ENCODE results near the gene CD38.

CD38 gene

DNA sequence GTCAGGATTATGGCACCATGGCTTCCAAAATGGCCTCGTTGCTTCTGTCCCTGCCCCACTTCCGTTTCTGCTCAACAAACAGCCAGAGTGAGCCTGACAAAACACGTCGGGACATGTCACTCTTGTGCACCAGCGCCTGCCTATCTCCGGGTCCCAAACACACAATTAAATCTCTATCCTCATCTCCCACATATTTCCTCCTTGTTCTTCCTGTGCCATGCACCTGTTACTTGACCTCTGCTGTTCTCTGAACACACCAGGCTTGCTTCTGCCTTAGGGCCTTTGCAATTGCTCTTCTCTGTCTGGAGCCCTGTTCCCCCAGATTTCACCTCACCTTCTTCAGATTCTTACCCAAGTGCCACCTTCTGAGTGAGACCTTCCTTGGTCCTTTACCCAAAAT lies 12.7 kb upstream of the CD38 start:
- DNase-seq, result no peak

DNA sequence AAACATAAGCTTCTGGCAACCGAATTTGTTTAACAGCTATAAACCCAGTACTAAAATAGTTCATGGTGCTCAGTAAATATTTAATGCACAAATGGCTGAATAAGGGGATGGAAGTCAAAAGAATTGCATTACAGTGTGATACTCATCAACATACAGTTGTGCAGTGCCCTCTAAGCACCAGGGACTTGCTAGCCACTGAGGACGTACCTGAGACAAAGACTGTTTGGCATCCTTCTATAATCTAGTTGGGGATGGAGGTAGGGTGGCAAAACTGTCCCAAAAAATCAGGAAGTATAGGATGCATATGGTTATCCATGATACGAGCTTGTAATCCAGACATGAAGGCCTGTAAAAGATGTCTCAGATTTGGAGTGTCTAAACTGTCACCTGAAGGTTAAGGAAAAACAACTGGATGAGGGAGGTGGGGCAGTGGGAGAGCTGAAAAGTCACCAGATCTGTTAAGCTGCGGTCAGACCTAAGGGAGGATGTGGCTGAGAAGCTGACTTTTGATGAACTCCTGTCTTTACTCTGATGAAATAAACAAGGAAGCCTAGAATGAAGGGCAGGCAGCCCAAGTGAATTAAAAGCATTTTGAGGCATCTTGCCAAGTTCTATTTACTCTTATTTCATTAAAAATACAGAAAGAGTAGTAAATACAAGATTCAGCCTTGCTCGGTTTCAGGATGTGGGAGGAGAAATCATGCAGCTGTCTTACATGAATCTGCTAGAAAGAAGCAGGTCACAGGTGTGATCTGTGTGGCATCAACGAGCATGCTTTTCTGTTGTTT lies 12.0 kb upstream of the CD38 start:
- DNase-seq, result peak; percentile 40 to 63

DNA sequence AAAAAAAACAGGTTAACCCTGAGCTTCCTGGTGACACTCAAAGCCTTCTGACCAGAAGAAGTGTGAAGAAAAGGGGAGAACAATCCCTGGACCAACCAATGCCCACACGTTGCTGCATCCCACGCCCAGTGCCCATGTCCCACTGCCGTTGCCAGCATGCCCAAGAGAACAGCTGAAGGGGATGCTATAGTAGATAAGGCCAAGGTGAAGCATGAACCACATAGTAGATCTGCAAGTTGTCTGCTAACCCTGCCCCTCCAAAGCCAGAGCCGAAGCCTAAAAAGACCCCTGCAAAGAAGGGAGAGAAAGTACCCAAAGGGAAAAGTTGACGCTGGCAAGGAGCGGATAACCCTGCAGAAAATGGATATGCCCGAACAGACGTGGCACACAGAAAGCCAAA lies 11.3 kb upstream of the CD38 start:
- no peak for DNase-seq

DNA sequence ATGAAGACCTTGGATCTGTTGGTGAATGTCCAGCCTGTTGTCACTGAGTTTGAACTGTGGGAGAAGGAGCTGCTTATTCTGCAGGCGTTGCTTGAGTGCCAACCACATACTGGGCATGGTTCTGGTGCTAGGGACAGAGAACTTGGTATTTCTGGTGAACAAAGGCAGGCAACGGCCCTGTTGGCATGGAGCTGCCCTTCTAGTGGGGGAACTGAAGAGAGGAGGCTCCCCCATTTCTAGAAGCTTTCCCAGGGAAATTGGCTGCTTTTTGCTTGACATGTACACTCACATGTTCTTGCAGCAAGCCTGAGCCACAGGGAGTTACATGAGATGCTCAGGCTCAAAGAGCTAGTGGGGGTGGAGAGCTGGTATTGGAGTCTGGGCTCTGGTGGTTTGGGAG lies 8.9 kb upstream of the CD38 start:
- DNase-seq, result no peak

DNA sequence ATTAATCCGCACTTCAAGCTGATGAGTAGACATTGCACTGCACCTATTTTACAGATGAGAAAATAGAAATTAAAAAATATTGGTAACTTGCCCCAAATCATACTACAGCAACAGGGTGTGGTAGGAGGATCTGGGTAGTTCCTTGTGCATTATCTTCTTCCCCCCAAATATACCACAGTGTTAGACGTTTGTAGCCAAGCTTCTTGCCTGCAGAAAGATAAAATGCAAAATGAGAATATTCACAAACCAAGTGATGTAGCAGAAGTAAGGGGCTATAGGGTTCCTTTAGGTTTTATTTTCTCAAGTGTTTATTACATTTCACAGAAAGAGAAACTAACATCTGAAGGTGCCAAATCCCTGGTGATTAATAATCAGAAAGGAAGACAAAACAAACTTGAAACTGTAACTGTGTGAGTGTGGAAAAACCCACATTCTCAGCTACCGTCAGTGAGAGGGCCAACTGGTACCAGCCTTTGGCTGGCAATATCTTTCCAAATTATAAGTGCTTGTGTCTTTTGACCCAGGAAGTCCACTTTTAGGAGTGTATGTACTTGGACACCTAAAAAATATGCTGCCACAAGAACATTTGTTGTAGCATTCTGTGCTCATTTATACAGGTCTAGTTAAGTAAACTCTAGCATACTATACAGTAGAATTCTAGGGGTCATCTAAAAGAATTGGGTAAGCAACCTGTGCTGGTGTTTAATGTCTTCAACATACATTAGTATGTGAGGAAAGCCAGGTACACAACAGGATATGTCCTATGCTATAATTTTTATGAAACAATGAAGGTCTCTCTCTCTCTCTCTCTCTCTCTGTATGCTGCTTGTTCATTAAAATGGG lies 6.7 kb upstream of the CD38 start:
- DNase-seq, result no peak

DNA sequence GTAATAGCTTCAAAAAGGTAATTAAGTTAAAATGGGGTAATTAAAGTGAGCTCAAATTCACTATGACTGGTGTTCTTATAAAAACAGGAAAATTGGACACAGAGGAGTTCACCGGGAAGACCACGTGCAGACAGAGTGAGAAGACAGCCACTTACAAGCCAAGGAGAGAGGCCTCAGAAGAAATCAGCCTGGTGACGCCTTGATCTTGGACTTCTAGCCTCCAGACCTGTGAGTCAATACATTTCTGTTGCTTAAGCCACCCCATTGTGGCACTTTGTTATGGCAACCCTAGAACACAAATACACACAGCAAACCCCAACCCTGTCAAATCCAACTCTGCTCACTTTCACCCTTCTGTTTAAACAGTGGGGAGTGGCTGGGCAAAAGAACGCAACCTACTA lies 4.1 kb upstream of the CD38 start:
- DNase-seq, result peak in 1 of 2 donors; percentile 20

DNA sequence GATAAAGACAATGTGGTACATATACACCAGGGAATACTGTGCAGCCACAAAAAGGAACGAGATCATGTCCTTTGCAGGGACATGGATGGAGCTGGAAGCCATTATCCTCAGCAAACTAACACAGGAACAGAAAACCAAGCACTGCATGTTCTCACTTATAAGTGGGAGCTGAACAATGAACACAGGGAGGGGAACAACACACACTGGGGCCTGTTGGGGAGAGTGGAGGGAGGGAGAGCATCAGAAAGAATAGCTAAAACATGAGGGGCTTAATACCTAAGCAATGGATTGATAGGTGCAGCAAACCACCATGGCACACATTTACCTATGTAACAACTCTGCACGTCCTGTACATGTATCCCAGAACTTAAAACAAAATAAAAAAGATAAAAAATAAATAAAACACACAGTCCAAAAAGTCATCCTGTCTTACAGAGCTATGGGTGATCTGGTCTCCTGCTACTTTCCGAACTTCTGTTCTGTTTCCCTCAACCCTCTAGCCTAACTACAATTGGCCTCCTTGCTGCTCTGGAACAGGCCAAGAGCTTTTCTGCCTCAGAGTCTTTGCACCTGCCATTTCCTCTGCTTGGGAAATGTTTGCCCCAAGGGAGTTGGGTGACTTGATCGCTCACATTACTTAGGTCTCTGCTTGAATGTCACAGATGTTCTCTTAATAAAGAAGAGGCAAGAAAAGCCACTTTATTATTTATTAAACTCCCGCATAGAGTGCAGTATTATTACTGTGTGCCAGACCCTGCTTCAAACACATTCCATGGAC lies 1.1 kb upstream of the CD38 start:
- no peak for DNase-seq

DNA sequence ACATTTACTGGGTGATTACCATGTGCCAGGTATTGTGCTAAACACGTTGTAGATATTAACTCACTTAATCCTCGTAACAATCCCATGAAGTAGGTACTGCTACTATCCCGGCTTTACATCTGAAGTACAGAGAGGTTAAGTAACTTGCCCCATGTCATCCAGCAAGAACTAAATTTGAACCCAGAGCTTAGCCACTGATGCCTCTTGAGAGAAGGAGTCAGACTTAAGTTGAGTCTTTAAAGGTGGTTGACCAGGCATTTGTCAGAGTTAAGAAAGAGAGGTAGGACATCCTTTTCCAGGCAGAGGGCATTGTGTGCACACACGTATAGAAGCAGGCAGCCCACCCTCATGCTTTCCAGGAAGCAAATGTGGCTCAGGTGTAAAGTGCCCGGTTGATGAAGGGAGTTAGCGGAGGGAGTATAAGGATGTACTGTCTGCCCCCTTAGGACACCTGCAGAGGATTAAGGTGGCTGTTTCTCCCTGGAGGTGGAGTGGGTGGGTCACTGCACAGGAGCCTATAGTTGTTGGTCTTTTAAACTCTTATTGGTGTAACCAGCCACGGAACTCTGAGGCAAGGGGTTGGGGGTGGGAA lies 335 bp upstream of the CD38 start:
- no peak for DNase-seq

DNA sequence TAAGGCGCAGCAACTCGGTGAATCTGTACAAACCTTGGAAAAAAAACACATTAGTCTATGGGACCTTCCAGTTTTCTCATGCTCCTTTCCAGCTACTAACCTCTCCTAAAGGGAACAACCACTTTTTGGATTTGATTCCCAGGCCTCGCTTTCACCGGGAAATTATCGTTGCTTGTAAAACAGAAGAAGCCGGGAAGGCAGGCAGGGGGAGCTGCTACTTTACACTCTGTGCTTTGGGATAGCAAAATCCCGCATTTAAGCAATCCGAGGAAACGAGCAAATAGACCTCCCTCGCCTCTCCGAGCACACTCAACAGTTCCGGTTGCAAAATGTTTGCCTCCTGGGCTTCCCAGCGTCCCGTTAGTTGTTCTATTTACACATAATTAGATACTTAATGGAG lies 1.2 kb downstream of the CD38 start:
- DNase-seq, result no peak

DNA sequence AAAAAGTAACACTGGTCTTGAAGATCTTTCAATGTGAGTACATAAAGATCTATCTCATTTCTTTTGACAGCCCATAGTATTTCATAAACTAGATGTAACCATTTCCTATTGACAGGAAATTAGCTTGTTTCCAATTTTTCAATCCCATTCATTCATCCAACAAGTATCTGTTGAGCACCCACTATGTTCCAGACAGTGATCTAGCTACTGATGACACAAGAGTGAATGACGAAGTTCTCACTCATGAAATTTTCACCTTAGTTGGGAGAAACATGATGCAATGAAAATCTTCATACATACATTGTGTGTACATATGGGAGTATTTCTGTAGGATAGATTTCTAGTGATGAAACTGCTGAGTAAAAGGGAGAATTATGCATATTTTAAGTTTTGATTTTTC lies 1.7 kb downstream of the CD38 start:
- DNase-seq, result no peak

DNA sequence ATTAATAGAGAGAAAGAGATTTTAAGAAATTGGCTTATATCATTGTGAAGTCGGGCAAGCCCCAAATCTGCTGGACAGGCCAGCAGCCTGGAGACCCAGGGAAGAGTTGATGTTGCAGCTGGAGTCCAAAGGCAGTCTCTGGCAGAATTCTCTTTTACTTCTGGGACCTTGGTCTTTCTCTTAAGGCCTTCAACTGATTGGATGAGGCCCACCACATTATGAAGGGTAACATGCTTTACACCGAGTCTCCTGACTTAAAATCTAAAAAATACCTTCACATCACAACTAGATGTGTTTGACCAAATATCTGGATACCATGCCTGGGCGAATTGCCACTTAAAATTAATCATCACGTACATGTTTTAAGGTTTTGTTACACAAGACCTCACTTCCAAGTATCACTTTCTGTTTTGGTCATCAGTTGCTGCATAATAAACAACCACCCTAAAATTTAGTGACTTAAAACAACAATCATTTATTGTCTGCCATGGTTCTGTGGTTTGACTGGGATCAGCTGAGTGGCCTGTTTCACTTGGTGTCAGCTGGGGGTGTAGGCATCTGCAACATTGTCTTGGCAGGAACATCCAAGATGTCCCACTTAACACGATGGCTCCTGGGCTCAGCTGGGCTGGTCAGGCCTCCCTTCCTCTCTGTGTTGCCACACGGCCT lies 3.4 kb downstream of the CD38 start:
- no peak for DNase-seq

DNA sequence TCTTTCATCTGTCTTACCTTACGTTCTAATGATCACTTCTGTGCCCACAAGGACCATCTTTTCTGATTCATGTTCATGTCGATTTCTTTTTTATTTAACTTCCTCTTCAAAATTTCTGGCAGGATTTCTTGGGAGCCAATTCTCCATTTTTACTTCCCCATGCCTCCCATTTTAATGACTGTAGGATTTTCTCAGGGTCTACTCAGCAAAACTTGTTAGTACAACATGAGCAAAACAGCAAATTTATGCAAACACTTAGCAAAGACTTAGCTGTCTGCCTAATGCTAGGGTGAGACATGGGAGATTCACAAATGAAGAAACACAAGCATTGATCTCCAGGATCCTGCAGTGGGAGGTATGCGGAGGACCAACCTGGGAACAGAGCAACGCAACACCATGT lies 5.5 kb downstream of the CD38 start:
- no peak for DNase-seq

DNA sequence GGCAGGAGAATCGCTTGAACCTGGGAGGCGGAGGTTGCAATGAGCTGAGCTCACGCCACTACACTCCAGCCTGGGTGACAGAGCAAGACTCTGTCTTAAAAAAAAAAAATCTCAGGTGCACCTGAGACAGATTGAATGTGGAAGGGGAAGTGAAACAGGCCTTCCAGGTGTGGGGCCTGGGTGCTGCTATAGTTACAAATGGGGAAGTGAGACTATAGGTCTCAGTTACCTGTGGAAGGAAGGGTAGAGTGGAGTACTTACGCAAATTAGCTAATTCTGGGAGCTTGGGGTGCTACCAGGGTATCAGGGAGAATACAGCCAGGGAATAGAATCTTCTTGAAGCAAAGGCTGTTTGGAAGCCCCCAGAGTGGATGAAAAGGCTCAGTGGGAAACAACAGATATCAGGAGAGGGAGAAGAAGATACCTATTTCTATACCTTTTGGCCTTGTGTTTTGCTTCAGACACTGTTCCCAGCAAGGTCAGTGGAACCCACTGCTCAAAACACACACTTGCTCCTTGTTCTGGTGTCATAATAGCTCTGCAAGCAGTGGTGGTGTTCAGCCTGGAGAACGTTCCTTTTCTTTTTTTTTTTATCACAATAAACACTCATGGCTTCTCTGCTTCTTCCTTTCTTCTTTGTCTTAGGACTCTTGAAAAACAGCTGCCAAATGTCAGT lies 7.0 kb downstream of the CD38 start:
- DNase-seq, result peak in 1 of 2 donors; percentile 60

DNA sequence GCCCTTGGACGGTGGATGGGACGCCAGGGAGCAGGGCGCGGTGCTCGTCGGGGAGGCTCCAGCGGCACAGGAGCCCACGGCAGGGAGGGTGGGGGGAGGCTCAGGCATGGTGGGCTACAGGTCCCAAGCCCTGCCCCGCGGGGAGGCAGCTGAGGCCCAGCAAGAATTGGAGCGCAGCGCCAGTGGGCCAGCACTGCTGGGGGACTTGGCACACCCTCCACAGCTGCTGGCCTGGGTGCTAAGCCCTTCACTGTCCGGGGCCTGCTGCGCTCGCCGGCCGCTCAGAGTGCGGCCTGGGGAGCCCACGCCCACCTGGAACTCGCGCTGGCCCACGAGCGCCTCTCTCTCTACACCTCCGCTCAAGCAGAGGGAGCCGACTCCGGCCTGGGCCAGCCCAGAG lies 8.6 kb downstream of the CD38 start:
- DNase-seq, result no peak

DNA sequence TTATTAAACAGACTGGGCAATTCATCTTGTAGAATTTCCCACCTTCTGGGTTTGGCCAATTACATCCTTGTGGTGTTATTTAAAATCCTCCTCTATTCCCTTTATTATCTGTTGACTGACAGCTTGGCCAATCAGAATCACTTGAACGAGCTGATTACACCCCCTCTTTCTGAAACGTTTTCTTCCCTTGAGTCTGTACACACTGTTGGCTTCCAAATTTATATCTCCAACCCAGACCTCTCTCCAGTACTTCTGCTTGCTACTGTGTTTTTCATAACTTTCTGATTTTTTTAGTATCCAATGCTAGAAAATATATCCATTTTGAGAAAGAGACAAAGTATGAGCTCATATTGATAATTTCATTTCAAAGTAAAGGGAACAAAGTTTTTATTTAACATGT lies 14.8 kb downstream of the CD38 start:
- no peak for DNase-seq

DNA sequence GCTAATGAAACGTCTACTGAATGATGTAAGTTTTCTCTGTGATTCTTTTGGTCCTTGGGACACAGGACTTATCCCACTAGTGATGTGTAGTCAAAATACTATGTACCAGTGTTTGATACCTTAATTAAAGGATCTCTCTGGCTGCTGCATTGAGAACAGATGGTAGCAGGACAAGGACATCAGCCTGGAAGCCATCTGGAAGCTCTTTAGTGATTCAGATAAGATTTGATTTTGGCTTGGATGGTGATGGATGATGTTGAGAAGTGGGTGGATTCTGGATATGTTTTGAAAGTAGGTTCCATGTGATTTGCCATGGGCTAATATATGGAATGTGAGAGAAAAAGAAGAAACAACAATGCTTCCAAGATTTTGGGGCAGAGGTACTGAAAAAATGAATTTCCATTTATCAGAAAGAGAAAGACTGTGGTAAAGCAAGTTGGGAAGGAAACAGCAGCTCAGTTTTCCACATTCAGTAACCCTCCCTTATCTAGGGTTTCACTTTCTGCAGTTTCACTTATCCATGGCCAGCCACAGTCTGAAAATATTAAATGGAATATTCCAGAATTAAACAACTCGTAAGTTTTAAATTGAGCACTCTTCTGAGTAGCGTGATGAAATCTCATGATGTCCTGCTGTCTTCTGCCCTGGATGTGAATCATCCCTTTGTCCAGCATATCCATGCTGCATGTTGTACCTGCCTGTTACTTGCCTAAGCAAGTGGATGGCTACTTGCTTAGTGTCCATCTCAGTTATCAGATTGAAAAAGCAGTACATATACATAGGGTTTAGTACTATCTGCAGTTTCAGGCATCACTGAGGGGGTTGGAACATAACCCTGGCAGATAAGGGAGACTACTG lies 15.6 kb downstream of the CD38 start:
- DNase-seq, result no peak

DNA sequence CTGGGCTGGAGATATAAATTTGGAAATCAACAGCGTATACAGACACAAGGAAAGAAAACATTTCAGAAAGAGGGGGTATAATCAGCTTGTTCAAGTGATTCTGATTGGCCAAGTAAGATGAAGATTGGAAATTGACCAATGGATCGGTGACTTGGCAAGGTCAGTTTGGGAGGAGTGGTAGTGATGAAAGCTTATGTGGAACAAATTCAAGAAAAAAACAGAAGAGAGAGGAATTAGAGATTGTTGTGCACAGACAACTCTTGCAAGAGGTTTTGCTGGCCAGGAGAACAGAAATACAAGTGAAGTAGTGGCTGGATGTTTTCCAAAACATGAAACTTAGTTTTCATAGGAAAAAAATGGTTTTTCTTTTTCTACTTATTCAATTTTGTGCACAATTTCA lies 16.3 kb downstream of the CD38 start:
- no peak for DNase-seq

DNA sequence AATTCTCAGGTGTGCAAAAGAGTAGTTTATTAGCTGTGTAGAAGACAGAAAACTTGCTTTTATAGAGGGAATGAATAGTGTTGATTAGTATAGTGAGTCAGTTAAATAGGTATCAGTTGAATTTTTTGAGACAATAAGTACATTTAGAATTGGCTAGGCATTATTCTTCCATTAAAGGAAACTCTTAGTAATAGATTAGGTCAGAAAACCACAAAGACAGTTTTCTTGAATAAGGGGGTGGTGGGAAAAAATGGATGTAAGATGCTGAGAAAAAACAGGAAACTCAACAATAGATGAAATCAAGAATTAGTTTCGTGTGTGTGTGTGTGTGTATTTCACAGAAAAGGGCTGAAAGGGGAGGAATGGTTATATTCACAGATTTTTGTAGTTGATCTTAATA lies 16.8 kb downstream of the CD38 start:
- no peak for DNase-seq

DNA sequence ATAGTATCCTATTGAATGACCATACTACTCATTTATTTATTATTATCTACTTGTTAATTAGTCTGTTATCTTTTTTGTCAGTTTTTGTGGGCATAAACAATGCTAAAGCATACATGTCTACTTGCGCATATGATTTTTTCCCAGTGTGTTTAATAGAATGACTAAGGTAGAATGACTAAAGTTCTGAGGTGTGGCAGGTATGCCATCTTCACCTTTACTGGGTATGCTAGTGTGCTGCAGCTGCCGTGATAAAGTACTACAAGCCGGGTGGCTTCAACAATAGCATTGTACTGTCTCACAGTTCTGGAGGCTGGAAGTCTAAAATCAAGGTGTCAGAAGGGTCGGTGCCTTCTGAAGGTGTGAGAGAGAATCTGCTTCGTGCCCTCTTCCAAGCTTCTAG lies 19.2 kb downstream of the CD38 start:
- DNase-seq, result no peak

DNA sequence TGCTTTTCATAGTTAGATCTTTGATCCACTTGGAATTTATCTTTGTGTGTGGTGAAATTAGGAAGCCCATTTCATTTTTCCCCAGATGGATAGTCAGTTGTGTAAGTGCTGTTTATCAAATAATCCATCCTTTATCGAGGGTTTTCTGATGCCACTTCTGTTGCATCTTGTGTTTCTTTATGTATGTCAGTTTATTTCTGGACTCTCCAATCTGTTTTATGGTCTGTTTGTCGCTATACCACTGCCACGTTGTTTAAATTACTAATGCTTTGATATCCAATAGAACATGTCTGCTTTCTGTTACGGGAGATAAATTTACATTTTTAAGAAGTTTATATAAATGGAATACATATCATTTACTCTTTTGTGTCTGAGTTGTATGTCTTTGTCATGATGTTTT lies 21.0 kb downstream of the CD38 start:
- DNase-seq, result no peak

DNA sequence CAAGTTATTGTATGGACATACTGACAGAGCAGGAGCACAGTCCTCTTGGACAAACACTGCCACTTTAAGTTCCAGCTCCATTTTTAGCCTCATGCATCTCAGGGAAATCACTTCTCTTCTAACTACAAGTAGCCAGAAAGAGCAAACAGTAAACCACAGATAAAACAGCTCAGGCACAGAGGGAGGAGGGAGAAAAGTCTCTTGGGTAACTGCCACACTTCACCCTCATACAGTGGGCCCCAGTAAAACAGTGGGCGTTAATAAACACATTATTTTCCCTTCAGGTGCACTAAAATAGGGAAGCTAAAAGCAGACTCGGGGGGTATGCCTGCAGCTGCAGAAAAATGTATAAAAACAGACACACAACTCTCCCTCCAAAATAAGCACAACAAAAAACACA lies 21.6 kb downstream of the CD38 start:
- DNase-seq, result no peak
